GM12865 (cell line): ENCODE measurements around the gene CDPF1.

Source experiments
- DNase-seq: peaks from one replicate; pipeline ENCODE4 v3.0.0; 2010; ENCODE audit warnings: low read depth
- H3K4me3 ChIP-seq: 2 replicates; pipeline ENCODE4 v1.5.1; 2011; ENCODE audit warnings: mild to moderate bottlenecking, low read depth, low read length, control low read depth
- CTCF ChIP-seq: IDR thresholded peaks from 2 replicates; pipeline ENCODE4 v1.5.1; 2011; ENCODE audit warnings: low read length, control low read depth, low read depth, inconsistent platforms; ENCODE audit not compliant: insufficient read depth; ENCODE audit errors: missing control alignments

Gene CDPF1

GRCh38 chr22:46247443-46247975 lies 2.6 kb downstream of the CDPF1 start:
- no peak overlapping the region for H3K4me3 ChIP-seq
- TF ChIP-seq CTCF: no peak
- DNase-seq: no peak

GRCh38 chr22:46246178-46246577 lies 3.9 kb downstream of the CDPF1 start:
- TF ChIP-seq CTCF: no peak
- H3K4me3 ChIP-seq: no peak overlapping the region
- DNase-seq: no peak

DNA sequence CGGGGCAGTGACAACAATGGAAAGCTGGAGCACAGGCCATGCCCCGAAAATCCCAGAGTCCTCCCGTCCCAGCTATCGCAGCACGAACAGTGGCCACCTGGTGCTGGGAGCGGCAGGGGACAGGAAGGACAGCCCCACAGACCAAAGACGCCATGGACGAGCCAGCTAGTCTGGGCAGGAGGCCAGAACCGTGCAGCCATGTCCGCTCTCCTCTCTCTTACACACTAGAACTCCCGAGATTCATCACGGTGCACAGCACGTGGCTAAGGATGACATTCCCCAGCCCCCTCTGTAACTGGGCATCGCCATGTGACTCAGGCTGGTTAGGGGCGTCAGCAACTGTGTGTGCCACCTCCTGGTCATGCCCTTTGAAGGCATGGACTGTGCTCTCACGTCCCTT lies 4.6 kb downstream of the CDPF1 start:
- TF ChIP-seq CTCF: no peak
- no peak for DNase-seq
- no peak overlapping the region for H3K4me3 ChIP-seq

- TF ChIP-seq CTCF: no peak
- H3K4me3 ChIP-seq: no peak overlapping the region
Observed at GRCh38 chr22:46244771-46245170, 5.3 kb downstream of the CDPF1 start.

DNA sequence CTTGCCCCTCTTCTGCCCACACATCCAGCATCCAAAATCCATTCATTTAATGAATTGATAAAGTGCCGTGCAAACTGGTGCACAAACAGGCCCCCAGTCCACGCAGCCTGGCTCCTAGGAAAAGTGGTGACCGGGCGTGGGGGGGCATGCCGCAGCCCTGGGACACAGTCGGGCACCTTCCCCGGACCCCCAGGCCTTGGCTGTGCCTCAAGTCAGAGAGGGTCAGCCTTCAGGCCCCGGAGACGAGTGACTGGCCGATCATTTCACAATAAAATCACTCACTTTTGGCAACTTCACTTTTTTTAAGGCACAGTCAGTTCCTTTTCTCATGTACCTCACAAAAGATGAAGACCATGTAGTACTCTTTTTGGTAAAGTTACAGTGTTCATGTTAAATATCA lies 8.0 kb downstream of the CDPF1 start:
- no peak overlapping the region for H3K4me3 ChIP-seq
- DNase-seq: no peak
- no peak for TF ChIP-seq CTCF

More at GRCh38 chr22:46244771-46245170, 5.3 kb downstream of the CDPF1 start:
- DNase-seq: no peak

GRCh38 chr22:46241396-46242007 lies 8.6 kb downstream of the CDPF1 start:
- no peak for DNase-seq
- TF ChIP-seq CTCF: no peak
- H3K4me3 ChIP-seq: no peak overlapping the region

DNA sequence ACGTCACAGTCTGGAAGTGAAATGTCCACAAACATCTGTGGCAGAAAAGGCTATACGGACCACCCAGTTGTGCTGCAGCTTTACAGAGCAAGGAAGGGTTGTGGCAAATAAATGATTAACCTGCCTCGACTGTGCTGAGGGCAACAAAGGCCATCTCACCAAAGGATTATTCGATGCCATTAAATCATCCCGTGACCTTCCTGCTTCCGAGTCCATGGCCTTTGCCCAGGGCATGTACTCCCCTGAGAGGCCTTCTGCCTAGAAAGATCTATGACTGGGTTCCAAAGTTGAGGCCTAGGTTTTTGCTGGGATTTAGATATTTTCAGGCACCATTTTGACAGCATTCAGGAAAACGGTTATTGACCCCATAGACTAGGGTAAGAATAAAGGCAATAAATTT lies 9.2 kb downstream of the CDPF1 start:
- no peak overlapping the region for H3K4me3 ChIP-seq
- DNase-seq: no peak
- no peak for TF ChIP-seq CTCF
